Activated T-cell treated with anti-CD3 and anti-CD28 coated beads, Interleukin-2, amount 50 U/mL, for 72 hours (primary cell): ENCODE results near the gene NDUFC2. TPM values are rescaled to one million over a fixed set of nuclear protein-coding genes. Genes with fewer than 3 reads are reported as not detected.
"Not testable (repeated sequence)": the region's sequence is repeated elsewhere in the genome, so short reads cannot be mapped to it uniquely, and the experiment has no call there.

ENCODE experiments used
- ATAC-seq, 2 donors: fragments of 150-1000 bp; cut with Tn5 transposase; replicated peaks in 1 of 2; 2 replicates each; pipeline ENCODE4 v1.10.0; 2021; ENCODE audit warnings: moderate library complexity in 2 of 2, mild to moderate bottlenecking in 1 of 2
- DNase-seq, 2 donors: peaks; one replicate each; pipeline ENCODE4 v3.0.0; 2021 to 2022; ENCODE audit warnings: mixed read lengths in 1 of 2
- H3K27ac Mint-ChIP-seq: one replicate; pipeline ENCODE4 v1.8.0; 2022; ENCODE audit warnings: mild to moderate bottlenecking, moderate library complexity, mixed read lengths
- H3K27me3 Mint-ChIP-seq: one replicate; pipeline ENCODE4 v1.8.0; 2022; ENCODE audit warnings: low read depth, mixed read lengths
- H3K36me3 Mint-ChIP-seq, 2 donors: one replicate each; pipeline ENCODE4 v1.8.0; 2022; ENCODE audit warnings: mixed read lengths in 2 of 2, mild to moderate bottlenecking in 1 of 2; ENCODE audit not compliant: insufficient read depth in 2 of 2
- H3K4me1 Mint-ChIP-seq: one replicate; pipeline ENCODE4 v1.8.0; 2022; ENCODE audit warnings: low read depth, mixed read lengths
- H3K4me3 Mint-ChIP-seq, 2 donors: one replicate each; pipeline ENCODE4 v1.8.0; 2022; ENCODE audit warnings: mild to moderate bottlenecking in 2 of 2, mixed read lengths in 2 of 2, moderate library complexity in 2 of 2
- H3K9me3 Mint-ChIP-seq, 2 donors: one replicate each; pipeline ENCODE4 v1.8.0; 2022; ENCODE audit warnings: mixed read lengths in 2 of 2
- total RNA-seq, 2 donors: library from RNA; stranded (reverse); gene quantifications; one replicate each; pipeline ENCODE4 v1.2.3, GENCODE V29; 2022

The NDUFC2 gene
- total RNA-seq, 2 donors from 2014 or later, result 190 to 199 TPM

GRCh38 chr11:78028423-78028822 is 51.2 kb downstream of the NDUFC2 start:
- not testable (repeated sequence) for H3K36me3 Mint-ChIP-seq, H3K27ac Mint-ChIP-seq, DNase-seq, H3K27me3 Mint-ChIP-seq, H3K4me3 Mint-ChIP-seq, H3K9me3 Mint-ChIP-seq, H3K4me1 Mint-ChIP-seq, ATAC-seq

GRCh38 chr11:78027759-78028158 is 51.9 kb downstream of the NDUFC2 start:
- Mint-ChIP-seq H3K9me3 (no peaks in the 10 kb centered on the region), H3K27ac (no peak overlapping the region), H3K4me3 (no peak overlapping the region), H3K27me3 (peaks cover 3% of the 10 kb centered on the region), H3K36me3 (no peaks in the 10 kb centered on the region), H3K4me1 (peaks cover 2% of the 10 kb centered on the region)
- no peak for DNase-seq
- no peak for ATAC-seq

DNA sequence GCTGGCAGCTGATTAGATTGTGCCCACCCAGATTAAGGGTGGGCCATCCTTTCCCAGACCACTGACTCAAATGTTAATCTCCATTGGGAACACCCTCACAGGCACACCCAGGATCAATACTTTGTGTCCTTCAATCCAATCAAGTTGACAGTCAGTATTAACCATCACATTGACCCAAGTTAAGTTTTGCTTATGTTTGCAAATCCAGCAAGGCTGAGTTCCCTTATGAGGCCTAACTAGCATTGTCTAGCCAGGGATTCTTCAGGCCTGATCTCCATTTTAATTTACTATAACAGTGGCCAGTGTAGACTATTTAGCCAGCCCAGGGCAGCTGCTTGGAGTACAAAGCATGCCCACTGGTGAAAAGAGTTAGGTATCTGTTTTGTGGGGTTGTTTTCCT is 54.3 kb downstream of the NDUFC2 start:
- DNase-seq (no peak), ATAC-seq (no peak)
- Mint-ChIP-seq H3K4me1 (peaks cover 8% of the 10 kb centered on the region), H3K27me3 (peaks cover 16% of the 10 kb centered on the region), H3K4me3 (no peak overlapping the region), H3K36me3 (no peaks in the 10 kb centered on the region), H3K9me3 (no peaks in the 10 kb centered on the region), H3K27ac (no peak overlapping the region)

DNA sequence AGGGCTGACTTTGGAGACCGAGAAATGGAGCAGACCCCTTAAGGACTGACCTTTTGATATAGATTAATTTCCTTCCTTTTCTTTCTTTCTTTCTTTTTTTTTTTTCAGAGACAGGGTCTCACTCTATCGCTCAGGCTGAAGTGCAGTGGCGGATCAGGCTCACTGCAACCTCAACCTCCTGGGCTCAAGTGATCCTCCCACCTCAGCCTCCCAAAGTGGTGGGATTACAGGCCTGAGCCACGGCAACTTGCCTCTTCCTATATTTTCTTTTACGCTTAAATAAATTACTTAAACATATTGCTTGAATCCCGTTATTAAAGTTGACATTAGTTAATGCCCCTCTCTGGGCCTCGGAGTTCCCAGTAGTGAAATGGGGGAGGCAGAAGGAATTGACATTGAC is 56.2 kb downstream of the NDUFC2 start:
- Mint-ChIP-seq H3K4me3 (no peak overlapping the region), H3K4me1 (peaks cover 8% of the 10 kb centered on the region), H3K9me3 (no peaks in the 10 kb centered on the region), H3K36me3 (no peaks in the 10 kb centered on the region), H3K27me3 (peaks cover 16% of the 10 kb centered on the region), H3K27ac (no peak overlapping the region)
- ATAC-seq (no peak), DNase-seq (no peak)

DNA sequence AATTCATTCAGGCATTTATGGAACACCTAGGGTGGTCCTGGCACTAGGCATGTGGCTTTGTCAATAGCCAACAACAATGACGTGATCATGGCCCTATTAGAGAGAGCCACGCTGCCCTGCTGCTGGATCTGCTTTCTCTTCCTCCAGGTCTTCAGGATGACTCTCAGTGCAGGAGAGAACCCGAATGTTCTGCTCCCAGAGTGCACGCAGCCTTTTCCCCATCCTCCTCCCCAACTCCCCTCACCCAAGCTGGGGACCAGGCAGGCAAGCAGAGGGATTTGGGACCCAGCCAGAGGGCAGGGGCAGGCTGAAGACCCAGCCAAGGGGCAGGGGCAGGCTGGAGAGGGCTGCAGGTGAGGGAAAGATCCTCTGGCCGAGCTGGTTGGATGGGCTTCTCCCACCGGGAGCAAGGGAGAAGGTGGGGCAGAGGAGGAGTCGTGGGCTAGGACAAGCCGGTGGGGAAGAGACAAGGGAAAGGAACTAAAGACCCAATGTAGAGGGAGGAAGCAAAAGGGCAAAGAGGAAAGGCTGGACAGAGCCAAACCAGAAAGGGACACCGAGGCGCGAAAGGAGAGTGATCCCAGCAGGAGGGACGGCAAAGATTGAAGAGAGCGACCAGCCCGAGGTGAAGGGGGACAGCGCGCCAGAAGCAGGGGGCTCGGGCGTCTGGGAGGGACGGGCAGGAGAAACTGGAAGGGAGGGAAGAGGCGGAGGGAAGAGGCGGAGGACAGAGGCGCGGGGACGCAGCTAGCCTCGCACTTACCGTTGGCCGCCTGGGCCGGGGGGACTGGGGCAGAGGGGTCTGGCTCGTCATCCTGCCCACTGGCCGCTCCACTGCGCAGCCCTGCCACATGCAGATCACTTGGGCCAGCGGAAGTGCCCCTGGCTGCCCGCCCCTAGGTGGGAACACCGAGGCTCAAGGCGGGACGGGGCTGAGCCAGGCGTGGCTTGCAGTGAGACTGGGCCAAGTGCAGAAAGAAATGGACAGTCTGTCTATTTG is 57.0 kb downstream of the NDUFC2 start, which contains the start of gene KCTD14:
TSS of gene KCTD14 (minus strand) at position 880 of the 1,000 bp plus-strand sequence. CDS start at position 853, 27 bp downstream.
- no peak for DNase-seq
- Mint-ChIP-seq H3K27ac (no peak within 1 kb of the TSS), H3K27me3 (peaks cover 16% of the 10 kb centered on the region), H3K4me3 (no peak within 1 kb of the TSS), H3K36me3 (no peaks in the 10 kb centered on the region), H3K4me1 (peaks cover 8% of the 10 kb centered on the region), H3K9me3 (no peaks in the 10 kb centered on the region)
- ATAC-seq, result no peak

DNA sequence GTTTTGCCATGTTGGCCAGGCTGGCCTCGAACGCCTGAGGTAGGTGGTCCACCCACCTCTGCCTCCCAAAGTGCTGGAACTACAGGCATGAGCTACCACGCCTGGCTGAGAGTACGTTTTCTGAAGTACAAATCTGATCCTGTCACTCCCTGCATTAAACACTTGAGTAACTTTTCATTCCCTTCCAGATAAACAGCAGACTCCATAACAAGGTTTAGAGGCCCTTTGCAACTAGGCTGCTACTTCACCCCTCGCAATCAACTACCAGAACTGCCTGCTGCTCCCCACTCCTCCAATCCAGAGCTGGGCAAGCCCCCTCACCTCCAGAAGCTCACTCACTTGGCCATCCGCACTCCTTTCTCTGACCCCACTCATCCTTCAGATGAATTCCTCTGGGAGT is 58.1 kb downstream of the NDUFC2 start:
- Mint-ChIP-seq H3K4me3 (no peak overlapping the region), H3K27me3 (peaks cover 16% of the 10 kb centered on the region), H3K9me3 (no peaks in the 10 kb centered on the region), H3K4me1 (peaks cover 8% of the 10 kb centered on the region), H3K27ac (no peak overlapping the region), H3K36me3 (no peaks in the 10 kb centered on the region)
- DNase-seq (no peak), ATAC-seq (no peak)

GRCh38 chr11:78020246-78020645 is 59.4 kb downstream of the NDUFC2 start:
- peaks cover 16% of the 10 kb centered on the region for H3K27me3 Mint-ChIP-seq
- no peaks in the 10 kb centered on the region for H3K9me3 Mint-ChIP-seq
- no peak for ATAC-seq
- DNase-seq, result no peak
- H3K4me3 Mint-ChIP-seq, result no peak overlapping the region
- H3K4me1 Mint-ChIP-seq, result peaks cover 8% of the 10 kb centered on the region
- H3K27ac Mint-ChIP-seq, result no peak overlapping the region
- no peaks in the 10 kb centered on the region for H3K36me3 Mint-ChIP-seq

- no peak for ATAC-seq
- H3K36me3 Mint-ChIP-seq, result no peaks in the 10 kb centered on the region
- H3K27ac Mint-ChIP-seq, result no peak overlapping the region
Observed at GRCh38 chr11:78019808-78020207, 59.9 kb downstream of the NDUFC2 start.

More at GRCh38 chr11:78019808-78020207, 59.9 kb downstream of the NDUFC2 start:
- Mint-ChIP-seq H3K4me3 (no peak overlapping the region), H3K27me3 (peaks cover 16% of the 10 kb centered on the region), H3K9me3 (no peaks in the 10 kb centered on the region), H3K4me1 (peaks cover 8% of the 10 kb centered on the region)
- DNase-seq, result no peak

Other genes with a start within 250 kb of the NDUFC2 start
- 10 to 100 TPM; 50.4 to 52.3 TPM for gene INTS4, start 85.2 kb downstream of the NDUFC2 start, total RNA-seq
- gene KCTD14, start 56.6 kb downstream of the NDUFC2 start, total RNA-seq, result under 1 TPM in 1 of 2 donors, not detected in 1; 0.34 TPM
- gene THRSP, start 16.0 kb downstream of the NDUFC2 start, total RNA-seq, result not detected
- gene ALG8, start 59.8 kb upstream of the NDUFC2 start, total RNA-seq, result 10 to 100 TPM; 45.6 to 47.9 TPM
- 10 to 100 TPM; 22.4 to 31.8 TPM for gene KCTD21, start 108.8 kb upstream of the NDUFC2 start, total RNA-seq
- 10 to 100 TPM; 17.3 to 18.9 TPM for gene USP35, start 109.1 kb upstream of the NDUFC2 start, total RNA-seq